Neural cell (in vitro differentiated cells): ENCODE data around the gene UNC5C.

Source experiments
- EP300 ChIP-seq: fragments of 450-650 bp; conservative IDR thresholded peaks from 2 replicates; pipeline ENCODE4 v1.6.1; 2014; ENCODE audit warnings: antibody characterized with exemption, mild to moderate bottlenecking, moderate library complexity; ENCODE audit not compliant: poor library complexity, severe bottlenecking
- EZH2 ChIP-seq: fragments of 200-600, 300-800 bp; shearing (Covaris generic), sonication (generic); IDR thresholded peaks from 2 replicates; pipeline ENCODE4 v1.6.1; 2014; ENCODE audit warnings: antibody characterized with exemption, low read length, borderline replicate concordance, mild to moderate bottlenecking; ENCODE audit not compliant: insufficient read depth, poor library complexity, severe bottlenecking
- MXI1 ChIP-seq: fragments of 450-650 bp; conservative IDR thresholded peaks from 2 replicates; pipeline ENCODE4 v1.6.1; 2014; ENCODE audit warnings: antibody characterized with exemption, mild to moderate bottlenecking; ENCODE audit not compliant: poor library complexity, severe bottlenecking
- POLR2AphosphoS5 ChIP-seq: IDR thresholded peaks from 2 replicates; pipeline ENCODE4 v1.6.1; 2012
- RAD21 ChIP-seq: fragments of 450-650 bp; conservative IDR thresholded peaks from 2 replicates; pipeline ENCODE4 v1.6.1; 2014; ENCODE audit warnings: antibody characterized with exemption, mild to moderate bottlenecking, moderate library complexity
- TF ChIP-seq, protein P1 (sequence below): fragments of 450-650 bp; IDR thresholded peaks from 2 replicates; pipeline ENCODE4 v1.5.1; 2014; ENCODE audit warnings: antibody characterized with exemption, mild to moderate bottlenecking, moderate library complexity; ENCODE audit not compliant: poor library complexity, severe bottlenecking
- TF ChIP-seq, protein P2 (sequence below): IDR thresholded peaks from 2 replicates; pipeline ENCODE4 v1.6.1; 2012; ENCODE audit warnings: borderline replicate concordance

DNA sequence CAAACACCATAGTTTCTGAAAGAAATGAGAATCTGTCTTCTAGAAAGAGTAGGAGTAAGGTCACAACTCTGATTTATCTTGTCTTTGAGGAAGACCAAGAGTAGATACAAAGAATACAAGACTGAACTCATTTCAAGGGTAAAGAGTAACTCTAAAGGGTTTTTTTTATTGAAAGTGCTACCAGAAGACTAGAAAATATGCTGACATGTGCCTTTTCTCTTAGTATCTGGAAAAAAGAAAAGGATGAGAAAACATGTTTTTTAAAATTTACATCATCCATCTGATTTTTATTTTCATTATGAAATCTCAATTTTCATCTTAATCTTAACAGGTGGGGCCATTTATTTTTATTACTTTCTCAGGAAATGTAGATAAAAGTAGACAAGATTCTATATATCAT, 43.0 kb downstream of the UNC5C start:
- TF ChIP-seq, protein P1, sequence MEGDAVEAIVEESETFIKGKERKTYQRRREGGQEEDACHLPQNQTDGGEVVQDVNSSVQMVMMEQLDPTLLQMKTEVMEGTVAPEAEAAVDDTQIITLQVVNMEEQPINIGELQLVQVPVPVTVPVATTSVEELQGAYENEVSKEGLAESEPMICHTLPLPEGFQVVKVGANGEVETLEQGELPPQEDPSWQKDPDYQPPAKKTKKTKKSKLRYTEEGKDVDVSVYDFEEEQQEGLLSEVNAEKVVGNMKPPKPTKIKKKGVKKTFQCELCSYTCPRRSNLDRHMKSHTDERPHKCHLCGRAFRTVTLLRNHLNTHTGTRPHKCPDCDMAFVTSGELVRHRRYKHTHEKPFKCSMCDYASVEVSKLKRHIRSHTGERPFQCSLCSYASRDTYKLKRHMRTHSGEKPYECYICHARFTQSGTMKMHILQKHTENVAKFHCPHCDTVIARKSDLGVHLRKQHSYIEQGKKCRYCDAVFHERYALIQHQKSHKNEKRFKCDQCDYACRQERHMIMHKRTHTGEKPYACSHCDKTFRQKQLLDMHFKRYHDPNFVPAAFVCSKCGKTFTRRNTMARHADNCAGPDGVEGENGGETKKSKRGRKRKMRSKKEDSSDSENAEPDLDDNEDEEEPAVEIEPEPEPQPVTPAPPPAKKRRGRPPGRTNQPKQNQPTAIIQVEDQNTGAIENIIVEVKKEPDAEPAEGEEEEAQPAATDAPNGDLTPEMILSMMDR: no peak
- TF ChIP-seq POLR2AphosphoS5 (no peak), EP300 (no peak), RAD21 (no peak), EZH2 (no peak), MXI1 (no peak)
- TF ChIP-seq, protein P2, sequence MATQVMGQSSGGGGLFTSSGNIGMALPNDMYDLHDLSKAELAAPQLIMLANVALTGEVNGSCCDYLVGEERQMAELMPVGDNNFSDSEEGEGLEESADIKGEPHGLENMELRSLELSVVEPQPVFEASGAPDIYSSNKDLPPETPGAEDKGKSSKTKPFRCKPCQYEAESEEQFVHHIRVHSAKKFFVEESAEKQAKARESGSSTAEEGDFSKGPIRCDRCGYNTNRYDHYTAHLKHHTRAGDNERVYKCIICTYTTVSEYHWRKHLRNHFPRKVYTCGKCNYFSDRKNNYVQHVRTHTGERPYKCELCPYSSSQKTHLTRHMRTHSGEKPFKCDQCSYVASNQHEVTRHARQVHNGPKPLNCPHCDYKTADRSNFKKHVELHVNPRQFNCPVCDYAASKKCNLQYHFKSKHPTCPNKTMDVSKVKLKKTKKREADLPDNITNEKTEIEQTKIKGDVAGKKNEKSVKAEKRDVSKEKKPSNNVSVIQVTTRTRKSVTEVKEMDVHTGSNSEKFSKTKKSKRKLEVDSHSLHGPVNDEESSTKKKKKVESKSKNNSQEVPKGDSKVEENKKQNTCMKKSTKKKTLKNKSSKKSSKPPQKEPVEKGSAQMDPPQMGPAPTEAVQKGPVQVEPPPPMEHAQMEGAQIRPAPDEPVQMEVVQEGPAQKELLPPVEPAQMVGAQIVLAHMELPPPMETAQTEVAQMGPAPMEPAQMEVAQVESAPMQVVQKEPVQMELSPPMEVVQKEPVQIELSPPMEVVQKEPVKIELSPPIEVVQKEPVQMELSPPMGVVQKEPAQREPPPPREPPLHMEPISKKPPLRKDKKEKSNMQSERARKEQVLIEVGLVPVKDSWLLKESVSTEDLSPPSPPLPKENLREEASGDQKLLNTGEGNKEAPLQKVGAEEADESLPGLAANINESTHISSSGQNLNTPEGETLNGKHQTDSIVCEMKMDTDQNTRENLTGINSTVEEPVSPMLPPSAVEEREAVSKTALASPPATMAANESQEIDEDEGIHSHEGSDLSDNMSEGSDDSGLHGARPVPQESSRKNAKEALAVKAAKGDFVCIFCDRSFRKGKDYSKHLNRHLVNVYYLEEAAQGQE: no peak
